Keratinocyte (primary cell): Measurements from ENCODE around the gene OR56B1.

Experiments
- EZH2 ChIP-seq: IDR thresholded peaks from one replicate; pipeline ENCODE4 v1.6.1; 2012; ENCODE audit warnings: inconsistent platforms, mild to moderate bottlenecking, low read length, moderate library complexity
- TF ChIP-seq, protein P1 (sequence below), 3 experiments: IDR thresholded peaks in 1 of 3; conservative IDR thresholded peaks in 1 of 3; optimal IDR thresholded peaks in 1 of 3; 2 replicates in 2 of 3; 3 replicates in 1 of 3; pipeline versions ENCODE3 to v1.5.1; 2011; ENCODE audit warnings: low read length in 3 of 3, mild to moderate bottlenecking in 3 of 3, moderate library complexity in 2 of 3, control low read depth in 1 of 3, inconsistent platforms in 1 of 3; ENCODE audit not compliant: insufficient read depth in 2 of 3; ENCODE audit errors: extremely low read depth in 1 of 3

DNA sequence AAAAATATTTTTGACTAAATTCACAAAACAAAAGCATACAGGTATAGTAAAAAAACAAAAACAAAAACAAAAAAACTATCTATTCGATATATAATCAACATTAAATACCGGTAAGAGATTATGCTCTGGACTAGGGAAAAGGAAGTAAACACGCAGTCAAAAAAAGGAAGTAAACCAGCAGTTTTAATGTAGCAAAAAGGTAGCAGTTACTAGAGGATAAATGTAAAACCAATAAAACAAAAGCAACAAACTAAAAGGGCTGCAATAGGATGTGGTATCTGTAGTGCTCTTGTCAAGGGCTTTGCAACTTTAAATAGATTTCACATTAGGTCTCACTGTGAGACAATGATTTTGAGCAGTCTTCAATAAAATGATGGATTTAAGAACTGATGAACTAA lies 44.3 kb upstream of the OR56B1 start:
- TF ChIP-seq EZH2: no peak
- TF ChIP-seq, protein P1, sequence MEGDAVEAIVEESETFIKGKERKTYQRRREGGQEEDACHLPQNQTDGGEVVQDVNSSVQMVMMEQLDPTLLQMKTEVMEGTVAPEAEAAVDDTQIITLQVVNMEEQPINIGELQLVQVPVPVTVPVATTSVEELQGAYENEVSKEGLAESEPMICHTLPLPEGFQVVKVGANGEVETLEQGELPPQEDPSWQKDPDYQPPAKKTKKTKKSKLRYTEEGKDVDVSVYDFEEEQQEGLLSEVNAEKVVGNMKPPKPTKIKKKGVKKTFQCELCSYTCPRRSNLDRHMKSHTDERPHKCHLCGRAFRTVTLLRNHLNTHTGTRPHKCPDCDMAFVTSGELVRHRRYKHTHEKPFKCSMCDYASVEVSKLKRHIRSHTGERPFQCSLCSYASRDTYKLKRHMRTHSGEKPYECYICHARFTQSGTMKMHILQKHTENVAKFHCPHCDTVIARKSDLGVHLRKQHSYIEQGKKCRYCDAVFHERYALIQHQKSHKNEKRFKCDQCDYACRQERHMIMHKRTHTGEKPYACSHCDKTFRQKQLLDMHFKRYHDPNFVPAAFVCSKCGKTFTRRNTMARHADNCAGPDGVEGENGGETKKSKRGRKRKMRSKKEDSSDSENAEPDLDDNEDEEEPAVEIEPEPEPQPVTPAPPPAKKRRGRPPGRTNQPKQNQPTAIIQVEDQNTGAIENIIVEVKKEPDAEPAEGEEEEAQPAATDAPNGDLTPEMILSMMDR (optimal IDR thresholded peaks at IDR 0.05 in 1 of 3, IDR thresholded peaks at IDR 0.05 in 1 of 3, conservative IDR thresholded peaks at IDR 0.05 in 1 of 3; ENCODE audit: extremely low read depth in 1 of 3, insufficient read depth in 2 of 3, low read length in 3 of 3): no peak
